HG02571 (cell line): Measurements from ENCODE around the gene OMA1.
"Not testable (repeated sequence)": the region's sequence is repeated elsewhere in the genome, so short reads cannot be mapped to it uniquely, and the experiment has no call there.

Experiments
- ATAC-seq: cut with Tn5 transposase; IDR thresholded peaks from one replicate; pipeline ENCODE4 v1.9.1; 2021; ENCODE audit warnings: mild to moderate bottlenecking, moderate library complexity; ENCODE audit not compliant: unreplicated experiment

The OMA1 gene

GRCh38 chr1:58546520-58547308 lies at the start of gene OMA1:
Gene OMA1 (minus strand): TSS chr1:58546726. CDS start chr1:58539294, 7,432 bp downstream.
- ATAC-seq: peak; percentile 96

GRCh38 chr1:58594546-58594945 lies 48.0 kb upstream of the OMA1 start:
- no peak for ATAC-seq

- ATAC-seq: no peak
These were observed 46.1 kb upstream of the OMA1 start for GRCh38 chr1:58592522-58593134.

GRCh38 chr1:58591806-58592205 lies 45.3 kb upstream of the OMA1 start:
- ATAC-seq: no peak

GRCh38 chr1:58590019-58590418 lies 43.5 kb upstream of the OMA1 start:
- no peak for ATAC-seq

- no peak for ATAC-seq
These were observed 41.9 kb upstream of the OMA1 start for GRCh38 chr1:58588396-58588795.

GRCh38 chr1:58587667-58588066 lies 41.1 kb upstream of the OMA1 start:
- ATAC-seq: no peak

GRCh38 chr1:58586271-58586670 lies 39.7 kb upstream of the OMA1 start:
- ATAC-seq: no peak

- ATAC-seq: no peak
These were observed 39.1 kb upstream of the OMA1 start for GRCh38 chr1:58585581-58586151.

- no peak for ATAC-seq
These were observed 38.6 kb upstream of the OMA1 start for GRCh38 chr1:58585166-58585565.

- peak; percentile 61 for ATAC-seq
These were observed 37.8 kb upstream of the OMA1 start for GRCh38 chr1:58584082-58584895.

GRCh38 chr1:58583496-58583895 lies 37.0 kb upstream of the OMA1 start:
- ATAC-seq: no peak

- not testable (repeated sequence) for ATAC-seq
These were observed 35.6 kb upstream of the OMA1 start for GRCh38 chr1:58582143-58582542.

- ATAC-seq: no peak
These were observed 35.1 kb upstream of the OMA1 start for GRCh38 chr1:58581641-58582040.

GRCh38 chr1:58580186-58580585 lies 33.7 kb upstream of the OMA1 start:
- no peak for ATAC-seq

- no peak for ATAC-seq
These were observed 31.1 kb upstream of the OMA1 start for GRCh38 chr1:58577654-58578030.

- ATAC-seq: no peak
These were observed 30.5 kb upstream of the OMA1 start, which contains the start of gene TACSTD2 for GRCh38 chr1:58576727-58577653. Gene TACSTD2 (minus strand): TSS chr1:58577252. CDS start chr1:58577156, 96 bp downstream.

- ATAC-seq: no peak
These were observed 29.8 kb upstream of the OMA1 start for GRCh38 chr1:58576325-58576726.

GRCh38 chr1:58575551-58576324 lies 29.2 kb upstream of the OMA1 start:
- ATAC-seq: no peak
